ENCODE data around the gene BMPR1A.

The BMPR1A gene

GRCh38 chr10:86968271-86968993, 212.0 kb downstream of the BMPR1A start, which contains the start of gene ADIRF:
ADIRF (plus strand) TSS chr10:86968482; CDS start chr10:86968545, 63 bp downstream.
- H3K4me1 ChIP-seq (ENCODE audit: low read length), result peaks cover 72% of the 10 kb centered on the region
- H2AFZ ChIP-seq (ENCODE audit: low read depth, low read length), result no peak within 1 kb of the TSS
- H3K27ac ChIP-seq (ENCODE audit: low read length), result peak within 1 kb of the TSS; percentile 100
- TF ChIP-seq CTCF (IDR thresholded peaks at IDR 0.05; ENCODE audit: low read depth, low read length) (no peak), EZH2phosphoT487 (IDR thresholded peaks at IDR 0.05; ENCODE audit: low read depth) (no peak)
- H3K4me3 ChIP-seq (ENCODE audit: low read length), result peak within 1 kb of the TSS; percentile 98
- peaks cover 63% of the 10 kb centered on the region for H3K79me2 ChIP-seq (ENCODE audit: low read length)
- H3K9me3 ChIP-seq (ENCODE audit: insufficient read depth, low read length), result no peaks in the 10 kb centered on the region
- H4K20me1 ChIP-seq (ENCODE audit: insufficient read depth, low read length), result no peaks in the 10 kb centered on the region
- peak within 1 kb of the TSS; percentile 85 for H3K4me2 ChIP-seq (ENCODE audit: low read length)
- H3K36me3 ChIP-seq (replicated peaks; ENCODE audit: low read depth, low read length), result peaks cover 29% of the 10 kb centered on the region
- peak within 1 kb of the TSS; percentile 100 for H3K9ac ChIP-seq (ENCODE audit: low read length)
- H3K27me3 ChIP-seq (ENCODE audit: low read depth, low read length), result no peaks in the 10 kb centered on the region

DNA sequence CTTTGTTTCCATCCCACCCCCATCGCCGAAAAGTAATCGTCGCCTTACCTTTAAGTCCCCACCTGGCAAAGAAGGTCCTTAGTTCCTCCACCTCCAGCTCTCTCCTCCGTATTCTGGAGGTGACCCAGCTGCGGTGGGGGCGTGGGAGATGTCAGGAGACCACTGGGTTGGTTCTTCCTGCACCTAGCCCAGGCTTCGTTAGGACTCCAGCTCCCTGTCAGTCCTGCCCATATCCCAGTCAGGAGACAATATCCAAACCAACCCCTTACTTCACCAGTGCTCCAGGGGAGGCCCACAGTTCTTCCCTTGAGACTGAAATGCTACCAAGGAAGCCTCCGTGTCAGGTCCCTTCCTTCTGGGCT, 212.6 kb downstream of the BMPR1A start:
- H4K20me1 ChIP-seq (ENCODE audit: insufficient read depth, low read length), result no peaks in the 10 kb centered on the region
- peak overlapping the region; percentile 98 for H3K4me3 ChIP-seq (ENCODE audit: low read length)
- H3K4me1 ChIP-seq (ENCODE audit: low read length), result peaks cover 67% of the 10 kb centered on the region
- TF ChIP-seq EZH2phosphoT487 (IDR thresholded peaks at IDR 0.05; ENCODE audit: low read depth), result no peak
- no peak for TF ChIP-seq CTCF (IDR thresholded peaks at IDR 0.05; ENCODE audit: low read depth, low read length)
- H3K4me2 ChIP-seq (ENCODE audit: low read length), result peak overlapping the region; percentile 85
- peaks cover 57% of the 10 kb centered on the region for H3K79me2 ChIP-seq (ENCODE audit: low read length)
- peak overlapping the region; percentile 100 for H3K27ac ChIP-seq (ENCODE audit: low read length)
- peak overlapping the region; percentile 100 for H3K9ac ChIP-seq (ENCODE audit: low read length)
- H3K36me3 ChIP-seq (replicated peaks; ENCODE audit: low read depth, low read length), result peaks cover 24% of the 10 kb centered on the region
- H2AFZ ChIP-seq (ENCODE audit: low read depth, low read length), result no peak overlapping the region
- no peaks in the 10 kb centered on the region for H3K27me3 ChIP-seq (ENCODE audit: low read depth, low read length)
- no peaks in the 10 kb centered on the region for H3K9me3 ChIP-seq (ENCODE audit: insufficient read depth, low read length)

DNA sequence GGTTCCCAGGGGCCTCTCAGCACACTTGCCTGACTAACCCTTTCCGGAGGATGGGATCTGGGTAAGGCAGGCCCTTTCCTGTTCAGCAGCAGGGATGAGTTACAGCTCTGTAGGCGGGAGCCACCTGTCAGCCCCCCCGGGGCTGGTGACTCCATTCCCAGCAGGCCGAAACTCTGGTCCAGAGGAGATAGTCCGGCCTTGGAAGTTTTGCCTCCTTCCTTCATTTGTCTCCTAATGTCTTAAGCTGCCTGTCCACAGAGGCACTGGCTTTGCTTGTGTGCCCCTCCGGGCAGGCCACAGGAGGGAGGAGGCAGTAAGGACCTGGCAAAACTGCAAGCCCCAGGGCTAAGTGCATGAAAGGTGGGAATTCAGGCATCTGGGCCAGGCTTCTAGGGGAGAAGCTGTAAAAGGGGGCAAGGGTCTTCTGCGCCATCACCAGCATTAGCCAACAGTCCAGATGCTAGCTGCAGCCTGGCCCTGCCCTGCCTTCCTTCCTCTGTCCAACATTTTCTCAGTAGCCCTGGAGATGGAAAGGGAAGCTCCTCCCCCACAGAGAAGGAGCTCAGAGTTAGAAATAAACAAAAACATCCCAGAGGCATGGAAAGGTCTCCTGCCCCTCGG, 213.1 kb downstream of the BMPR1A start:
- Histone ChIP-seq H3K4me2 (ENCODE audit: low read length) (peak overlapping the region; percentile 85), H3K36me3 (replicated peaks; ENCODE audit: low read depth, low read length) (peaks cover 22% of the 10 kb centered on the region), H3K27ac (ENCODE audit: low read length) (peak overlapping the region; percentile 100), H4K20me1 (ENCODE audit: insufficient read depth, low read length) (no peaks in the 10 kb centered on the region), H3K4me1 (ENCODE audit: low read length) (peaks cover 61% of the 10 kb centered on the region), H3K9ac (ENCODE audit: low read length) (peak overlapping the region; percentile 100), H3K4me3 (ENCODE audit: low read length) (peak overlapping the region; percentile 98), H3K9me3 (ENCODE audit: insufficient read depth, low read length) (no peaks in the 10 kb centered on the region), H3K79me2 (ENCODE audit: low read length) (peaks cover 52% of the 10 kb centered on the region), H3K27me3 (ENCODE audit: low read depth, low read length) (no peaks in the 10 kb centered on the region), H2AFZ (ENCODE audit: low read depth, low read length) (no peak overlapping the region)
- no peak for TF ChIP-seq CTCF (IDR thresholded peaks at IDR 0.05; ENCODE audit: low read depth, low read length)
- TF ChIP-seq EZH2phosphoT487 (IDR thresholded peaks at IDR 0.05; ENCODE audit: low read depth), result no peak

DNA sequence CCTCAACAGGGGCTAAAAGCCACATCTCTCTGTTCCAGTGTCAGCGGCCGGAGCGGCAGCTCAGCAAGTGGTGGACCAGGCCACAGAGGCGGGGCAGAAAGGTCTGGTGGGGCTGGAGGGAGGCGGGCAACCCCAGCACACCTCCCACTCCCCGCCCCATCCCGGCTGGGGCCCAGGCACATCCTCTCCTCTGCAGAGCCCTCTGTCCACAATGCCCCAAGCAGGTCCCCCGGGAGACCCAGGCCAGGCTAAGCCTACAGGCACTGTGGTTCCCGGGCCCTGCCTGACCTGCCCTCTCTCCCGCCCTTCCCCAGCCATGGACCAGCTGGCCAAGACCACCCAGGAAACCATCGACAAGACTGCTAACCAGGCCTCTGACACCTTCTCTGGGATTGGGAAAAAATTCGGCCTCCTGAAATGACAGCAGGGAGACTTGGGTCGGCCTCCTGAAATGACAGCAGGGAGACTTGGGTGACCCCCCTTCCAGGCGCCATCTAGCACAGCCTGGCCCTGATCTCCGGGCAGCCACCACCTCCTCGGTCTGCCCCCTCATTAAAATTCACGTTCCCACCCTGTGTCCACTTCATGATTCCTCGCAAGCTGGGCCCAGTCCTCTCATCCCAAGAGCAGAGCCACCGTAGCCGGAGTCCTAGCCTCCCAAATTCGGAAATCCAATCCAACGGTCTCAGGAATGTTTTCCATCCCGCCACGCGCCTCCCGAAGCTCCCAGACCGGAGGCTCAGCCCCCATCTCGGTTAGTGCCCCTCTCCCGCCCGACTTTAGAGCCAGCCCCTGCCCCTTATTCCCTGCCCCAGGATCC, 214.0 kb downstream of the BMPR1A start:
- H3K79me2 ChIP-seq (ENCODE audit: low read length), result peaks cover 47% of the 10 kb centered on the region
- H3K4me2 ChIP-seq (ENCODE audit: low read length), result peak overlapping the region; percentile 85
- no peak overlapping the region for H2AFZ ChIP-seq (ENCODE audit: low read depth, low read length)
- H3K9me3 ChIP-seq (ENCODE audit: insufficient read depth, low read length), result no peaks in the 10 kb centered on the region
- peak overlapping the region; percentile 100 for H3K27ac ChIP-seq (ENCODE audit: low read length)
- peaks cover 53% of the 10 kb centered on the region for H3K4me1 ChIP-seq (ENCODE audit: low read length)
- H3K4me3 ChIP-seq (ENCODE audit: low read length), result peak overlapping the region; percentile 98
- no peaks in the 10 kb centered on the region for H3K27me3 ChIP-seq (ENCODE audit: low read depth, low read length)
- peak overlapping the region; percentile 100 for H3K9ac ChIP-seq (ENCODE audit: low read length)
- peaks cover 16% of the 10 kb centered on the region for H3K36me3 ChIP-seq (replicated peaks; ENCODE audit: low read depth, low read length)
- TF ChIP-seq EZH2phosphoT487 (IDR thresholded peaks at IDR 0.05; ENCODE audit: low read depth) (no peak), CTCF (IDR thresholded peaks at IDR 0.05; ENCODE audit: low read depth, low read length) (no peak)
- H4K20me1 ChIP-seq (ENCODE audit: insufficient read depth, low read length), result no peaks in the 10 kb centered on the region

Data from OCI-LY3 (cell line).